IPS DF 6.9 (cell line): ENCODE measurements around the gene ANKRD2.
"Not testable (repeated sequence)": the region's sequence is repeated elsewhere in the genome, so short reads cannot be mapped to it uniquely, and the experiment has no call there.

Source experiments
- DNase-seq: peaks from one replicate; pipeline ENCODE4 v3.0.0-alpha.2; 2013; ENCODE audit warnings: low read depth, low spot score
- H3K27ac ChIP-seq: one replicate; pipeline ENCODE4 v1.5.1; 2013; ENCODE audit warnings: low read length, control low read depth
- H3K27me3 ChIP-seq: 2 replicates; pipeline ENCODE4 v1.6.1; 2013; ENCODE audit warnings: mild to moderate bottlenecking, low read length; ENCODE audit not compliant: control insufficient read depth, insufficient read depth
- H3K36me3 ChIP-seq: 2 replicates; pipeline ENCODE4 v1.6.1; 2013; ENCODE audit warnings: low read length; ENCODE audit not compliant: control insufficient read depth, insufficient read depth
- H3K4me1 ChIP-seq: 2 replicates; pipeline ENCODE4 v1.6.1; 2013; ENCODE audit warnings: low read length; ENCODE audit not compliant: control insufficient read depth, insufficient read depth
- H3K4me3 ChIP-seq: 2 replicates; pipeline ENCODE4 v1.5.1; 2013; ENCODE audit warnings: mild to moderate bottlenecking, low read length
- H3K9me3 ChIP-seq: 2 replicates; pipeline ENCODE4 v1.6.1; 2013; ENCODE audit warnings: low read length, inconsistent platforms; ENCODE audit not compliant: control insufficient read depth, insufficient read depth
- WGBS: extraction: QIAGEN DNeasy Blood & Tissue Kit; methylation state at CpG from one replicate; pipeline ENCODE4 v1.1.7; 2013; ENCODE audit warnings: mixed read lengths, missing lambda C conversion rate; ENCODE audit not compliant: insufficient read length, insufficient coverage; 5-methylcytosine and 5-hydroxymethylcytosine counted together

ANKRD2 gene

DNA sequence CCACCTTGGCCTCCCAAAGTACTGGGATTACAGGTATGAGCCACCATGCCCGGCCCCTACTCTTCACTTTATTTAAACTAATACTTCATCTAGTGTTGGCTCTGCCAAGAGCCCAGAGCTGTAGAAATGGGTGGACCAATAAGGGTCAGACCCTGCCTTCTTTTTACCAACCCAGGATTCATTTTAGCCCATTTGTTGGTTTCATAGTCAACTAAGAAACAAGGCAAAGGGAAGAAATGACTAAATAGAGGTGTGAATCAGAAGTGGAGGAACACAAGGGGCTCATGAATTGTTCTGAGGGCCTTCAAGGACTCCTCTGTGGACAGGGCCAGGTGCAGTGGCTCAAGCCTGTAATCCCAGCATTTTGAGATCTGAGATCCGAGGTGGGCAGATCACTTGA is 1.1 kb downstream of the ANKRD2 start:
- Histone ChIP-seq H3K4me3 (no peak overlapping the region), H3K4me1 (no peaks in the 10 kb centered on the region), H3K9me3 (no peaks in the 10 kb centered on the region), H3K27ac (no peak overlapping the region), H3K36me3 (peaks cover 8% of the 10 kb centered on the region), H3K27me3 (no peaks in the 10 kb centered on the region)
- WGBS = no CpG with 5 or more reads among the region's 2 CpGs
- no peak for DNase-seq

DNA sequence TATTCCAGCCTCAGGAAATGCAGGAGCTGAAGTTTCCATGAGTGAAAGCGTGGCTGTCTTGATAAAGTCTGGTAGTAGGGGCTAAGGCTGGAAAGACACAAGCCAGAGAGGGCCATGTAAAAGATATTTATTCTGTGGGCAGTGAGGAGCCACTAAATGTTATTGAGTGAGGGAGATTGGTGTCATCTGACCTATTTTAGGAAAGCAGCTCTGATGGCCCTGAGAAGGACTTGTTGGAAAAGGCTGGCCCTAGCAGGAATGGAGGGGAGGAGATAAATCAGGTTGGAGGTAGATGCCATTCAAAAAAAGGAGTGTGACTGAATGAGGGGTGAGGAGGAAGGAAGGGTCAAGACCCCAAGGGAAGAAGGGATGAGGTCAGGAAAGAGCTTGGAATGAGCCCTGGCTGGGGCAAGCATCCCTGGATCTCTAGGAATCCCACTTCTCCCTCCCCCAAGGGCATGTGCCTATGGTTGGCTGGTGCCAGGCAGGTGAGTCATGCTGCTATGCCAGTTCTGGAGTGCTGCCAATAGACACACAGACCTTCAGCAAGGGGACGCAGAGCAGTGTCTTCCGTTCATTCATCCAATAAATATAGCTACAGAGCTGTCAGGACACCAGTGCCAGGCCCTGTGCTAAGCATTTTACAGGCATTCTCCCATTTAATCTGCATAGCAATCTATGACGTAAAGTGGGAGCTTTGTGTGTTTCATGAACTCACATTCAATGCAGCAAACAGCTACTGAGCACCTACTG is 2.0 kb downstream of the ANKRD2 start:
- WGBS = no CpG with 5 or more reads among the region's 4 CpGs
- H3K36me3 ChIP-seq = peaks cover 6% of the 10 kb centered on the region; the same call in 1 of the 2 replicates
- H3K4me1 ChIP-seq = no peaks in the 10 kb centered on the region
- no peak for DNase-seq
- H3K9me3 ChIP-seq = no peaks in the 10 kb centered on the region
- H3K27ac ChIP-seq = no peak overlapping the region
- H3K27me3 ChIP-seq = no peaks in the 10 kb centered on the region
- no peak overlapping the region for H3K4me3 ChIP-seq

DNA sequence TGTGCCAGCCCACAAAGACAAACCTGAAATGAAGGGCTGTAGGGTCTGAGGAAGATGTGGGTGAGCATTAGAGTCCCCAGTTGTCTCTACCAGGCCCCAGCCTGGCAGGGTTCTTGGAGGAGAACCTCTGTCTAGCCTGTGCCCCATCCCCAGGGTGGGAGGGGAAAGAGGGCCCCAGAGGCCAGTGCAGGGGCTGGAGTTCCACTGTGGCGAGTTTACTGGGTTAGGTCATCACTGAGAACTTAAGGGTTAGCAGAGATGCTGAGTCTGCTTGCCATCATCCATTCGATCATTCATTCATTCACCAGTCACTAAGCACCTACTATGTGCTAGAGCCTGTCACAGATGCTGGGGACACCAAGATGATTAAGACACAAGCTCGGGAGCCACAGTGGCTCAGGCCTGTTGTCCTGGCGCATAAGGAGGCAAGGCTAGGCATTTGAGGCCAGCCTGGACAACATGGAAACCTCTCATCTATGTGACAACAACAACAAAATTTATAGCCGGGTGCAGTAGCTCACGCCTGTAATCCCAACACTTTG is 2.6 kb downstream of the ANKRD2 start:
- H3K27ac ChIP-seq = no peak overlapping the region
- H3K4me3 ChIP-seq = no peak overlapping the region
- H3K9me3 ChIP-seq = no peaks in the 10 kb centered on the region
- DNase-seq = no peak
- peaks cover 3% of the 10 kb centered on the region; the same call in 1 of the 2 replicates for H3K36me3 ChIP-seq
- no peaks in the 10 kb centered on the region for H3K4me1 ChIP-seq
- no CpG with 5 or more reads among the region's 6 CpGs for WGBS
- no peaks in the 10 kb centered on the region for H3K27me3 ChIP-seq

DNA sequence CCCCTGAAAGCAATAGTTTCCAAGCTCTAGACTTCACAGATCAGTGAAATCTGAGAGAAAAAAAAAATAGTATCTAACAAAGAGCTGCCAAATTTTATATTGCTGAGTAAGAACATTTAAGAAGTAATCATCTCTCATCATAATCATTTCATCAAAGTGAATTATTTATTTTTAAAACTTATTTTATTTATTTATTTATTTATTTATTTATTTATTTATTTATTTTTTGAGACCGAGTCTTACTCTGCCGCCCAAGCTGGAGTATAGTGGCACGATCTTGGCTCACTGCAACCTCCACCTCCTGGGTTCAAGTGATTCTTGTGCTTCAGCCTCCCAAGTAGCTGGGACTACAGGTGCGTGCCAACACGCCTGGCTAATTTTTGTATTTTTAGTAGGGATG is 3.9 kb downstream of the ANKRD2 start:
- no CpG with 5 or more reads among the region's 5 CpGs for WGBS
- H3K27ac ChIP-seq, H3K4me1 ChIP-seq, H3K36me3 ChIP-seq, H3K4me3 ChIP-seq, H3K9me3 ChIP-seq, DNase-seq, H3K27me3 ChIP-seq: not testable (repeated sequence)

DNA sequence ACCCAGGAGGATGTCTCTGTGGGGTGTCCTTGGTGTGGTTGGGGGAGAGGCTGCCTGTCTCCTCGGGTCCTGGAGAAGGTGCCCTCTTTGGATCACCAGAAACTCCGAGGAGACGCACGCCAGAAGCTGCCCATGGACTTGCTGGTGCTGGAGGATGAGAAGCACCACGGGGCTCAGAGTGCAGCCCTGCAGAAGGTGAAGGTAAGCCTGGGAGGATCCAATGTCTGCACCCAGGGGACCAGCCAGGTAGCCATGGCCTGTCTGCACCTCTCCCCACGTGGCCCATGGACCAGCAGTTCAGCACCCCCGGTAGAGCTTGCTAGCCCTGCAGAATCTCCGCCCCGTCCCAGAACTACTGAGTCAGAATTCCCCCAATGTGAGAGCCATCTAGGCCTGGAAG is 5.1 kb downstream of the ANKRD2 start:
- WGBS = no CpG with 5 or more reads among the region's 9 CpGs

DNA sequence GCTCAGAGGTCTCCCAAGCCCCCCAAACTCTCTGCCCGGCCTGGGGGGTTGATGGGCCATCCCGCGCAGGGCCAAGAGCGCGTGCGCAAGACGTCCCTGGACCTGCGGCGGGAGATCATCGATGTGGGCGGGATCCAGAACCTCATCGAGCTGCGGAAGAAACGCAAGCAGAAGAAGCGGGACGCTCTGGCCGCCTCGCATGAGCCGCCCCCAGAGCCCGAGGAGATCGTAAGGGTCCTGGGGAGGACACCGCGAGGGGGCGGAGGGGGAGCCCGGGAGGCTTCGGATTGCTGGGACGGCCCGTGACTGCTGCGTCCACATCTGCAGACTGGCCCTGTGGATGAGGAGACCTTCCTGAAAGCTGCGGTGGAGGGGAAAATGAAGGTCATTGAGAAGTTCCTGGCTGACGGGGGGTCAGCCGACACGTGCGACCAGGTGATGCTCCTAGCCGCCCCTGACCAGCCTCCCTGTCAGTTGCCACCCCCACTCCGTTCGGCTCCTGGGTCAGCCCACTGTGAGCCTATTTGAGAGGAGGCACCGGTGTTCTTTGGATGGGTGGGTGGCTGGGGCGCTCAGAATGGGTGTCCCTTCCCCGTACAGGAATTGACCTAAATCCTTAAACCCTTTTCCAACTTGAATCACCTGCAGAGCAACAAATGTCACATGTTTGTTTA is 5.7 kb downstream of the ANKRD2 start:
- DNase-seq = no peak
- H3K27me3 ChIP-seq = no peaks in the 10 kb centered on the region
- no peak overlapping the region for H3K4me3 ChIP-seq
- no peaks in the 10 kb centered on the region; the same call in 1 of the 2 replicates for H3K36me3 ChIP-seq
- WGBS = no CpG with 5 or more reads among the region's 40 CpGs
- H3K9me3 ChIP-seq = no peaks in the 10 kb centered on the region
- H3K27ac ChIP-seq = no peak overlapping the region
- H3K4me1 ChIP-seq = no peaks in the 10 kb centered on the region

More for the DNA sequence above, 5.1 kb downstream of the ANKRD2 start:
- no peaks in the 10 kb centered on the region for H3K4me1 ChIP-seq
- no peaks in the 10 kb centered on the region for H3K9me3 ChIP-seq
- no peak for DNase-seq
- no peak overlapping the region for H3K27ac ChIP-seq
- H3K36me3 ChIP-seq = no peaks in the 10 kb centered on the region; the same call in 1 of the 2 replicates
- H3K27me3 ChIP-seq = no peaks in the 10 kb centered on the region
- no peak overlapping the region for H3K4me3 ChIP-seq

DNA sequence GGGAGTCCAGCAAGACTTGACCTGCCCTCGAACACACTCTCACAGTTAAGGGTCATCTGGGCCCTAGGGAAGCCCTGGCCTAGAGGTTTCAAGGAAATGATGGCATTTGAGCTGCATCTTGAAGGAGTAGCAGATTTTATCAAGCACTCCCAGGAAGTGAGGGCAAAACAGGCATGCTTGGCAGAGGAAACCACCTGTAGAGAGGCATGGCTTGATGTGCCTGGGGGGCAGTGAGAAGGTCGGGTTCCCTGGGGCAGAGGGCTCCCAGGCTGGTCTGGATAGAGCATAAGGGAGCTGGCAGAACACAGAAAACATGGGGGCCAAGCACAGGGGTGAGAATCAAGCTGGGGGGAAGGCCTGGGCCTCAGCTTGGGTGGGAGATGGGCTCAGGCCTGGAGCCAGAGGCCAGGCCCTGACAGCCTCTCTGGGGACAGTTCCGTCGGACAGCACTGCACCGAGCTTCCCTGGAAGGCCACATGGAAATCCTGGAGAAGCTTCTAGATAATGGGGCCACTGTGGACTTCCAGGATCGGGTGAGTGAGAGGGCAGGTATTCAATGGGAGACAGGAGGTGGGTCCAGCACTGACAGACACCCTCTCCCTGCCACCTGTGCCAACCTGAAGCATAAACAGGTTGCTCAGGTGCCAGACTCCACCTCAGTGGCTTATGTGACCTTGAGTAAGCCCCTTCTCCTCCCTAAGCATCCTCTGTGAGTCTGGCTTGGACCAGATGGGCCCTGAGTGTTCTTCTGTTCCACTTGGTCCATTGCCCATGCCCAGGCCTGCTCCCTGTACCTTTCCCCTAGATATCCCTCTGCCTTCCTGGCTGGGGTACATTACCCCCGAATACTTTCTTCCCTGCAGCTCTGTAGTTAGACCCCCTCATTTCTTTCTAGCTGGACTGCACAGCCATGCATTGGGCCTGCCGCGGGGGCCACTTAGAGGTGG is 8.1 kb downstream of the ANKRD2 start:
- H3K9me3 ChIP-seq = no peaks in the 10 kb centered on the region
- H3K36me3 ChIP-seq = no peaks in the 10 kb centered on the region; the same call in 1 of the 2 replicates
- DNase-seq = no peak
- no peak overlapping the region for H3K27ac ChIP-seq
- no peaks in the 10 kb centered on the region for H3K27me3 ChIP-seq
- no CpG with 5 or more reads among the region's 9 CpGs for WGBS
- H3K4me3 ChIP-seq = no peak overlapping the region
- H3K4me1 ChIP-seq = peaks cover 1% of the 10 kb centered on the region; the same call in 1 of the 2 replicates

DNA sequence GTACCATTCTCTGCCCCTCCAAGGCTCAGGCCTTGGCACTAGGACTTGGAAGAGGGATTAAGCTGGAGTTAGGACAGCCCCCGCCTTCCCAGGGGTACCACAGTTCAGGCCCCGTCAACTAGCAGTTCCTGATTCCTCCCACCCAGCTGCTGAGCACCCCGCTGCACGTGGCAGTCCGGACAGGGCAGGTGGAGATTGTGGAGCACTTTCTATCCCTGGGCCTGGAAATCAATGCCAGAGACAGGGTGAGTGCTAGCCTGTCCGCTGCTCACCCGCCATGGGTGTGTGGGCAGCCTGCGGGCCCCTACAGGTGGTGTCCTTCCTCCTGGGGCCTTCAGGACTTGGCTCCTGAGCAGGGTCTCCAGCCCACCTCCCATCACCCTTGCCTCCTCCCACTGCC is 9.6 kb downstream of the ANKRD2 start:
- no peaks in the 10 kb centered on the region for H3K9me3 ChIP-seq
- no peak for DNase-seq
- no peak overlapping the region; the same call in 1 of the 2 replicates for H3K4me3 ChIP-seq
- H3K36me3 ChIP-seq = no peaks in the 10 kb centered on the region; the same call in 1 of the 2 replicates
- H3K27me3 ChIP-seq = no peaks in the 10 kb centered on the region
- WGBS = no CpG with 5 or more reads among the region's 8 CpGs
- no peak overlapping the region for H3K27ac ChIP-seq
- H3K4me1 ChIP-seq = peaks cover 1% of the 10 kb centered on the region; the same call in 1 of the 2 replicates

DNA sequence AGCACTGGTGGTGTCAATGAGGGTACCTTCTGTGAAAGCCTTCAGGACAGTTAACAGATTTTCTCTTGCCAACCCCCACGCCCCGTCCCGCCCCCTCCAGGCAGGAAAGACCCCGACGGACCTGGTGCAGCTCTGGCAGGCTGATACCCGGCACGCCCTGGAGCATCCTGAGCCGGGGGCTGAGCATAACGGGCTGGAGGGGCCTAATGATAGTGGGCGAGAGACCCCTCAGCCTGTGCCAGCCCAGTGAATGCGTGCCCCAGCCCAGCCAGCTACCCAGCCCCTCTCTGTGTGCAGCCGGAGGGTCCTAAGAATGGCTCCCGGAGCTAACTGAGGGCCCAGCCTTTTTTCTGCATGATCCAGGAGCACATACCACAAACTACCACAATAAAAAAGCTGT is 10.9 kb downstream of the ANKRD2 start:
- peaks cover 1% of the 10 kb centered on the region; the same call in 1 of the 2 replicates for H3K4me1 ChIP-seq
- WGBS = no CpG with 5 or more reads among the region's 13 CpGs
- no peaks in the 10 kb centered on the region for H3K9me3 ChIP-seq
- no peaks in the 10 kb centered on the region for H3K27me3 ChIP-seq
- H3K4me3 ChIP-seq = no peak overlapping the region
- DNase-seq = no peak
- no peaks in the 10 kb centered on the region; the same call in 1 of the 2 replicates for H3K36me3 ChIP-seq
- H3K27ac ChIP-seq = no peak overlapping the region
